ENCODE data around the gene C1D. TPM values are rescaled to one million over a fixed set of nuclear protein-coding genes. Genes with fewer than 3 reads are reported as not detected.

The C1D gene
- total RNA-seq, 4 donors from 2014 or later, result 25.0 to 36.8 (median 33.7) TPM

DNA sequence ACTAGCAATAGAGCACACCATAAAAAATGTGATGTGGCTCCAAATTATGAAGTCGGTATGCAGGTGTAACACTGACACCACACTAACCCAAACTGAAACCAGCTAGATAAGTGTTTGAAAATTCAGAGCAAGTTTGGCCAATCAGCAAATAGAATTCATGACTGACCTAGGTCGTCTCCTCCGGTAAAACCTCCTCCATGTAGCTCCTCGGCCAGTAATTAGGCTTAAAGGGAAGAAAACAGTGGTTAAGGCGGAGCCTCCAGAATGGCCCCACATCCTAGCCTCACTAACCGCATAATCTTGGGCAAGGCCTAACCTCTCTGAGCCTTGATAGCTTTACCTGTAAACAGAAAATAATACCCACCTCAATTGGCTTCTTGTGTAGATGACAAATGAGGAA is 30.1 kb downstream of the C1D start:
- DNase-seq (ENCODE audit: low spot score), result no peak
- no peak for TF ChIP-seq CTCF (IDR thresholded peaks at IDR 0.05)
- ATAC-seq (ENCODE audit: low FRiP score), result no peak

GRCh38 chr2:68031542-68032160 is 31.2 kb downstream of the C1D start:
- no peak for DNase-seq (ENCODE audit: low spot score)
- no peak for TF ChIP-seq CTCF (IDR thresholded peaks at IDR 0.05)
- no peak for ATAC-seq (ENCODE audit: low FRiP score)

DNA sequence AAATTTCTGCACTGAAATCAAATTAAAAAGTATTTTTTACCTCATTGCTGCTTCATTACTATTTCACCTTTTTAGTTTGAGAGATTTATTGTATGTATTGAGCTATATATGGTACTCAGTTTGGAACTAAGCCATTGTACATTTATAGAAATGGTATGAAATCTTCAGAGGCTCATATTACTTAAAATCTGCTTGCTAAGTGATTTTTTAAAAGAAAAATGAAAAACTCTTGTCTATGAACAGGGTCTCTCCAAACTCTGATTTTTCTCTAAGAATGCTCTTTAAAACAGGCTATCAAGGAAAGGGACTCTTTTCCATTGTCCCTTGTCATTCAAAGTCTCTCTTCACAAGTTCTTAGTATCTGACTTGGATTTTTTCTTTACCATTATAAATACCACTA is 31.8 kb downstream of the C1D start:
- ATAC-seq (ENCODE audit: low FRiP score) (no peak), DNase-seq (ENCODE audit: low spot score) (no peak)
- TF ChIP-seq CTCF (IDR thresholded peaks at IDR 0.05), result no peak

GRCh38 chr2:68030529-68030928 is 32.3 kb downstream of the C1D start:
- TF ChIP-seq CTCF (IDR thresholded peaks at IDR 0.05), result no peak

DNA sequence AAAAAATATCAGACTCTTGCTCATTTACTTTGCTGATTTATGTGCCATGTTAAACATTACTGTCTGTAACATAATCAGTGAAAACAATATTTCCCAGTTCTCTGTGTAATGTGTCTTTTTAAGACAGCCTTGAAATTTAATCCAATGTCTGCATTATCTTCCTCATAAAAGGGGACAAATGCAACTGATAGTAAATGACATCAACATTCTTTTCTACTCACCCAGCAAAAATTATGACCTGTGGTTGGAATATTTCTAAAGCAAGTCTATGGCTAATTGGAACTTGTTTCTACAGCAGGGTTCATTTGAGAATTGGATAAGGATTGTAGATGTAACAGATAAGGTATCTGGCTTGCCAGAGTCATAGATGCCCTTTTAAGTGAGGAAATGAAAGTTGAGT is 34.8 kb downstream of the C1D start:
- ATAC-seq (ENCODE audit: low FRiP score) (no peak), DNase-seq (ENCODE audit: low spot score) (no peak)
- no peak for TF ChIP-seq CTCF (IDR thresholded peaks at IDR 0.05)

More at GRCh38 chr2:68030529-68030928, 32.3 kb downstream of the C1D start:
- DNase-seq (ENCODE audit: low spot score), result no peak
- no peak for ATAC-seq (ENCODE audit: low FRiP score)

- DNase-seq (ENCODE audit: low spot score), result no peak
- no peak for ATAC-seq (ENCODE audit: low FRiP score)
- no peak for TF ChIP-seq CTCF (IDR thresholded peaks at IDR 0.05)
Measured at GRCh38 chr2:68024450-68024849, 38.4 kb downstream of the C1D start.

- no peak for TF ChIP-seq CTCF (IDR thresholded peaks at IDR 0.05)
- no peak for ATAC-seq (ENCODE audit: low FRiP score)
- DNase-seq (ENCODE audit: low spot score), result no peak
Measured at GRCh38 chr2:68023904-68024303, 38.9 kb downstream of the C1D start.

Data from omental fat pad (tissue), 4 donors.